Vagina (tissue), 2 donors: Measurements from ENCODE around the gene MPPED2. TPM values are rescaled to one million over a fixed set of nuclear protein-coding genes. Genes with fewer than 3 reads are reported as not detected.

Experiments
- DNase-seq, 2 donors: peaks; one replicate each; pipeline ENCODE4 v3.0.0-alpha.2; 2017; ENCODE audit errors: extremely low spot score in 2 of 2
- H3K27ac ChIP-seq: fragments of 200-600 bp; sonication (generic); one replicate; pipeline ENCODE4 v1.5.1; 2019
- H3K27me3 ChIP-seq: fragments of 200-600 bp; sonication (generic); one replicate; pipeline ENCODE4 v1.5.1; 2019
- H3K36me3 ChIP-seq, 2 donors: fragments of 200-600 bp; sonication (generic); one replicate each; pipeline ENCODE4 v1.5.1; 2017 to 2019
- H3K4me1 ChIP-seq: fragments of 200-600 bp; sonication (generic); one replicate; pipeline ENCODE4 v1.5.1; 2019
- H3K4me3 ChIP-seq, 2 donors: fragments of 200-600 bp; sonication (generic); 1 replicate in 1 of 2; 2 replicates in 1 of 2; pipeline ENCODE4 v1.5.1; 2016 to 2019
- H3K9me3 ChIP-seq: fragments of 200-600 bp; sonication (generic); one replicate; pipeline ENCODE4 v1.5.1; 2019
- CTCF ChIP-seq, 3 experiments: fragments of 450-650 bp in 2 of 3; fragments of 200-600 bp in 1 of 3; sonication (generic) in 1 of 3; IDR thresholded peaks; one replicate each; pipeline ENCODE4 v1.5.1; 2017 to 2019; ENCODE audit warnings: antibody characterized with exemption in 3 of 3, mild to moderate bottlenecking in 2 of 3, moderate library complexity in 2 of 3
- POLR2A ChIP-seq, 2 donors: fragments of 450-650 bp; IDR thresholded peaks; one replicate each; pipeline ENCODE4 v1.6.1; 2017; ENCODE audit warnings: antibody characterized with exemption in 2 of 2, mild to moderate bottlenecking in 2 of 2, moderate library complexity in 2 of 2
- POLR2AphosphoS5 ChIP-seq, 2 donors: sonication (generic); formaldehyde crosslinking; IDR thresholded peaks; one replicate each; pipeline ENCODE4 v1.9.0; 2017; ENCODE audit warnings: antibody characterized with exemption in 2 of 2, mild to moderate bottlenecking in 2 of 2, low read depth in 1 of 2; ENCODE audit not compliant: insufficient read depth in 1 of 2
- intact Hi-C: fragments of 100-400 bp; cut with DNase I; formaldehyde crosslinking; loops from one replicate; pipeline ENCODE4 v1.15.1; 2023
- total RNA-seq: library from RNA; depleted of rRNA; stranded (reverse); fragments of >200 nt; gene quantifications from one replicate; pipeline ENCODE4 v1.2.3, GENCODE V29; 2016

Gene MPPED2
- total RNA-seq, 1 donor from 2014 or later, result 4.4 TPM

GRCh38 chr11:30535818-30536217, 50.3 kb downstream of the MPPED2 start:
- TF ChIP-seq POLR2A (IDR thresholded peaks at IDR 0.05), result no peak
- TF ChIP-seq CTCF (IDR thresholded peaks at IDR 0.05), result no peak
- TF ChIP-seq POLR2AphosphoS5 (IDR thresholded peaks at IDR 0.05; ENCODE audit: insufficient read depth in 1 of 2, low read depth in 1 of 2), result no peak
- Histone ChIP-seq H3K4me1 (peaks cover 10% of the 10 kb centered on the region), H3K4me3 (no peak overlapping the region), H3K27ac (no peak overlapping the region), H3K27me3 (no peaks in the 10 kb centered on the region), H3K9me3 (no peaks in the 10 kb centered on the region), H3K36me3 (no peaks in the 10 kb centered on the region)
- intact Hi-C loops, result no loop called here
- no peak for DNase-seq

DNA sequence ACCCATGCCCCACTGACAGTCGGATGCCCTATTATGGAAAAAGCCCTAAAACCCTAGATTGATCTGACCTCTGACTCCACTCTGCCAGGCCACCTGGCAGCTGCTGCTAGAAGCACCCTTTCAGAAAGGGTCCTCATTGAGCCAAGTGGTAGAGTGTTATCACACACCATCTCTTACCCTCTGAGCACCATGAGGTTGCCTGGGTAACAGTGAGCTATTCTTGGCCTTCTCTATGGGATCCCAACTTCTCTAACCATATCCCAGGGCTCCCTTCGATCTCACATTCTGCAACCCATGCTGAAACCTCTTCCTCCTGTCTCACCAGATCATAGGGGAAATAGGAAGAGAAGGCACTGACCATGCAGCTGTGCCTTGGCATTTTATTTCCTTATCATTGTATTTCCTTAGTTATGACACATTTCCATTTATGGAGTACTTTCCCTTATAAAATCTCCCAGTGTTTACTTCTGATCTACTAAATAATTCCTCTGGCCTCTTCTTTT, 52.7 kb downstream of the MPPED2 start:
- no peak for TF ChIP-seq POLR2AphosphoS5 (IDR thresholded peaks at IDR 0.05; ENCODE audit: insufficient read depth in 1 of 2, low read depth in 1 of 2)
- TF ChIP-seq POLR2A (IDR thresholded peaks at IDR 0.05), result no peak
- TF ChIP-seq CTCF (IDR thresholded peaks at IDR 0.05), result no peak
- intact Hi-C loops, result no loop called here
- Histone ChIP-seq H3K4me1 (peaks cover 10% of the 10 kb centered on the region), H3K9me3 (no peaks in the 10 kb centered on the region), H3K4me3 (no peak overlapping the region), H3K36me3 (no peaks in the 10 kb centered on the region), H3K27me3 (no peaks in the 10 kb centered on the region), H3K27ac (no peak overlapping the region)
- DNase-seq, result no peak

DNA sequence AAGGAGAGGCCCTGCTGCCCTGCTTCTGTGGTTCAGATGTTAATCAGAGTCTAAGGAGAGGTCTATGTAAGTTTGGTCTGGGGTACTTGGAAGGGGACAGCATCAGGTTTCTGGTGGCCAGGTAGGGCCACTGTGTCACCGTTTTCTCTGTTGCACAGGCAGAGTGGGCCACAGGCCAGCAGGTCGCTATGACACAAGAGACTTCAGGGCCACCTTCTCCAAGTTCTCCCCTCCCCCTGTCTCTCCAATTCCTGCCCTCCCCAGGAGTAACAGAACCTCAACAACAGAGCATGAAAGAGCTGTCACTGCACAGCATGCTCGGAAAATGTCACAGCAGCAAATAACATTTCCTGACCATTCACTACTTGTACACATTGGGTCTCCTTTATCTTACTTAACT, 58.6 kb downstream of the MPPED2 start:
- Histone ChIP-seq H3K4me3 (no peak overlapping the region), H3K9me3 (no peaks in the 10 kb centered on the region), H3K27me3 (no peaks in the 10 kb centered on the region), H3K36me3 (no peaks in the 10 kb centered on the region), H3K4me1 (peaks cover under 1% of the 10 kb centered on the region), H3K27ac (no peak overlapping the region)
- TF ChIP-seq POLR2AphosphoS5 (IDR thresholded peaks at IDR 0.05; ENCODE audit: insufficient read depth in 1 of 2, low read depth in 1 of 2), result no peak
- no peak for TF ChIP-seq POLR2A (IDR thresholded peaks at IDR 0.05)
- DNase-seq, result no peak
- intact Hi-C loops, result no loop called here

DNA sequence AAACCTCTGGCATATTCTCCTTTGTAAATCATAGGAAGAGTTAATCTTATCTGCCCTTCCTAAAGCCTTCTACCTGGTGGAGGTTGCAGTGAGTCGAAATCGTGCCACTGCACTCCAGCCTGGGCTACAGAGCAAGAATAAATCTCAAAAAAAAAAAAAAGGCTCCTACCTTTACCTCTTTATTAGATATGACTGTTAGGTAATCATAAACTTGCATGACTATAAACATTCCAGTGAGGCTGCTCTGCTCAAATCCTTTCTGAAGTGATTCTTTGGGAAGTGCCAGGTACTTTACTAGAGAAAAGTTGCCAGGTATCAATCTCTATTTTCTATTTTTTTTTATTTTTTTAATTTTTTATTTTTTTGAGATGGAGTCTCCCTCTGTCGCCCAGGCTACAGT, 59.6 kb downstream of the MPPED2 start:
- Histone ChIP-seq H3K36me3 (no peaks in the 10 kb centered on the region), H3K4me1 (peaks cover 6% of the 10 kb centered on the region), H3K9me3 (no peaks in the 10 kb centered on the region), H3K27me3 (no peaks in the 10 kb centered on the region), H3K4me3 (no peak overlapping the region), H3K27ac (no peak overlapping the region)
- intact Hi-C loops, result no loop called here
- TF ChIP-seq POLR2A (IDR thresholded peaks at IDR 0.05), result no peak
- TF ChIP-seq CTCF (IDR thresholded peaks at IDR 0.05), result no peak
- TF ChIP-seq POLR2AphosphoS5 (IDR thresholded peaks at IDR 0.05; ENCODE audit: insufficient read depth in 1 of 2, low read depth in 1 of 2), result no peak
- no peak for DNase-seq

- Histone ChIP-seq H3K4me3 (no peak overlapping the region), H3K36me3 (no peaks in the 10 kb centered on the region), H3K9me3 (no peaks in the 10 kb centered on the region), H3K4me1 (peaks cover 6% of the 10 kb centered on the region), H3K27ac (no peak overlapping the region), H3K27me3 (no peaks in the 10 kb centered on the region)
- intact Hi-C loops, result no loop called here
- DNase-seq, result no peak
- TF ChIP-seq POLR2AphosphoS5 (IDR thresholded peaks at IDR 0.05; ENCODE audit: insufficient read depth in 1 of 2, low read depth in 1 of 2), result no peak
- no peak for TF ChIP-seq CTCF (IDR thresholded peaks at IDR 0.05)
- TF ChIP-seq POLR2A (IDR thresholded peaks at IDR 0.05), result no peak
Observed at GRCh38 chr11:30522536-30523243, 63.5 kb downstream of the MPPED2 start.
